Right cardiac atrium (tissue), 5 donors: ENCODE data around the gene HOXB3. TPM values are rescaled to one million over a fixed set of nuclear protein-coding genes. Genes with fewer than 3 reads are reported as not detected.
"Not testable (repeated sequence)": the region's sequence is repeated elsewhere in the genome, so short reads cannot be mapped to it uniquely, and the experiment has no call there.

Experiments used
- ATAC-seq, 2 donors: fragments of 200-7000 bp; cut with Tn5 transposase; one replicate each; pipeline versions ENCODE4 v1.8.0 to v1.9.1; 2020; ENCODE audit warnings: moderate library complexity in 2 of 2, mild to moderate bottlenecking in 1 of 2
- DNase-seq, 3 donors: peaks; one replicate each; pipeline ENCODE4 v3.0.0-alpha.2; 2020
- H3K27ac ChIP-seq: one replicate; pipeline ENCODE4 v1.5.1; 2013; ENCODE audit warnings: mild to moderate bottlenecking, low read length, control low read depth, moderate library complexity
- H3K27me3 ChIP-seq: one replicate; pipeline ENCODE4 v1.6.1; 2013; ENCODE audit not compliant: control insufficient read depth, insufficient read depth
- H3K4me1 ChIP-seq: one replicate; pipeline ENCODE4 v1.6.1; 2013; ENCODE audit warnings: low read length; ENCODE audit not compliant: control insufficient read depth, insufficient read depth
- H3K4me3 ChIP-seq: one replicate; pipeline ENCODE4 v1.5.1; 2013; ENCODE audit warnings: low read length, control low read depth
- H3K9me3 ChIP-seq: one replicate; pipeline ENCODE4 v1.6.1; 2013; ENCODE audit warnings: low read length; ENCODE audit not compliant: control insufficient read depth
- WGBS: extraction: QIAGEN DNeasy Blood & Tissue Kit; methylation state at CpG from one replicate; pipeline ENCODE4 v1.1.7; 2013; 5-methylcytosine and 5-hydroxymethylcytosine counted together
- intact Hi-C, 4 donors: fragments of 100-400 bp; cut with DNase I; formaldehyde crosslinking; loops; one replicate each; pipeline versions ENCODE4 v1.11.0 to v1.14.0; 2022 to 2023
- polyA plus RNA-seq: library from polyadenylated mRNA; stranded (reverse); fragments of 200-250 nt; gene quantifications from one replicate; pipeline ENCODE4 v1.2.3, GENCODE V29; 2013
- total RNA-seq, 4 donors: library from RNA; stranded (reverse); fragmentation: NEBNext Ultra II Directional; extraction: Animal tissue kit (Norgen Biotek cat#: 25700); gene quantifications; one replicate each; pipeline ENCODE4 v1.2.1, GENCODE V29; 2021
- donor health status: healthy with polysubstance abuse.
- donor health status: DM: no; HTN: yes; CAD: no.
- donor health status: DM: no; HTN: no; CAD: no.
- donor health status: DM: no; HTN: yes; CAD: no; lungs with severe emphysema.
- donor health status: DM: yes; HTN: yes; CAD: no.

HOXB3 gene
- total and polyA plus RNA-seq, 5 donors, result 1.2 to 2.8 (median 2.3) TPM

DNA sequence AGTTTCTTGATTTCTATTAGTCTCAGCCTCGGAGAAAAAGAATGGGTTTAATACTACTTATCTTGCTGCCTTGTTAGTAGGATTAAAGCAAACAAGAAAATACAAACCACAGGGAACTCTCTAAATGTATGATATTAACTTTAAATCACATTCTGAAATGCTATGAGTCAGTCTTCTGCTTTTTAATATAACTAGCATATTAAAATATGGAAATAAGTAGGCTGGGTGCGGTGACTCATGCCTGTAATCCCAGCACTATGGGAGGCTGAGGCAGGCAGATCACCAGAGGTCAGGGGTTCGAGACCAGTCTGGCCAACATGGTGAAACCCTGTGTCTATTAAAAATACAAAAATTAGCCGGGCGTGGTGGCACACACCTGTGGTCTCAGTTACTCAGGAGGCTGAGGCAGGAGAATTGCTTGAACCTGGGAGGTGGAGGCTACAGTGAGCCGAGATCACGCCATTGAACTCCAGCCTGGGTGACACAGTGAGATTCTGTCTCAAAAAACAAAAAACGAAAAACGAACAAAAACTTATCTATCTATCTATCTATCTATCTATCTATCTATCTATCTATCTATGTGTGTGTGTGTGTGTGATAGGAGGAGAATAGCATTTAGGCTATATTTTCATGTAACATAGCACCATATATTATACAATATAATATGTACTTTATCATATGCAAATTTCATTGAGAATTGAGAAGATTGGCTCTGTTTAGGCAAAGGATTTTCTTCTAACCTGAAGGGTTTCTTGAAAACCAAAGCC is 54.1 kb downstream of the HOXB3 start:
- H3K27me3 ChIP-seq, result not testable (repeated sequence)

DNA sequence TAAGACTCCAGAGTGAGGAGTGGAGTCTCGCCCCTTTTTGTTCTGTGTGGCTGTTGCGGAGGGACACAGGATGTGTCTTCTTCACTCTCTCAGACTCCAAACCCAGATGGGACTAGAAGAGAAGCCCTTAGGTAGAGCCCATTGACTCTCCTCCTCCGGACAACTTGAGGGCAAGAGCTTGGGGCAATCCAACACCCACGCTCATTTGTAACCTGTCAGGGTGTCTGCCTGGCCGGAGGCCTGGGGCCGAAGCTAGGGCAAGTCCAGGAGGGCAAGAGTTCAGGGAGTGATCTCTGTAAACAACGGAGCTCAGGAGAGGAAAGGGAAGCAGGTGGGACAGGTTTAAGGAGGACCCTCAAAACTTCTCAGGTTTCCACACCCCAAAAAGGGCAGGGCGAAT is 57.8 kb downstream of the HOXB3 start:
- ATAC-seq, result no peak

More for the DNA sequence above, 54.1 kb downstream of the HOXB3 start:
- intact Hi-C loops, H3K9me3 ChIP-seq, H3K4me3 ChIP-seq, ATAC-seq, H3K4me1 ChIP-seq, H3K27ac ChIP-seq, DNase-seq: not testable (repeated sequence)
- 91% methylated on average over 9 of the region's 9 CpGs for WGBS

DNA sequence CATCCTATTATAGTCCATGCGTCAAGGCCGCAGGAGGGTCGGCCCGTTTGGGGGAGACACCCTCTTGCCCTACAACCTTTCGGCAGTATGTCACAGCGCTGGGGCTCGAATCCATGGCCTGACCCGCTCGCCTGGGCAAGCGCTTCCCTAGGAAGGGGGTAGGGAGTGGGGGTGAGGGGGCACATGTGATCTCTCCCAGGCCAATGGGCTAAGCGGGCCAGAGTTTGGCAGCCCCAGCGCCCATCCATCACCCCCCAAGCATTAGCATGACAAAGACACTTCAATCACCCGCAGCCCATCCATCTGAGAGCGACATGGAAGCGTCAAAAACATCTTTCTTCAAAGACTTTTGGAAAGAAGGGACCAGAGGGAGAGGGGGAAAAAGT is 59.2 kb downstream of the HOXB3 start, which contains the start of gene HOXB1:
Gene HOXB1 (minus strand): TSS at position 125 of the 386 bp plus-strand sequence. CDS start 107 bp downstream, at position 18.
- no peak for DNase-seq
- no peak within 1 kb of the TSS for H3K27ac ChIP-seq
- H3K9me3 ChIP-seq, result no peaks in the 10 kb centered on the region
- H3K4me1 ChIP-seq, result no peaks in the 10 kb centered on the region
- H3K4me3 ChIP-seq, result no peak within 1 kb of the TSS
- ATAC-seq, result no peak
- 65% methylated on average over 15 of the region's 15 CpGs for WGBS
- intact Hi-C loops, result no loop called here
- peaks cover 2% of the 10 kb centered on the region for H3K27me3 ChIP-seq

More for the DNA sequence above, 57.8 kb downstream of the HOXB3 start:
- Histone ChIP-seq H3K4me1 (no peaks in the 10 kb centered on the region), H3K27me3 (peaks cover 2% of the 10 kb centered on the region), H3K27ac (no peak overlapping the region), H3K4me3 (no peak overlapping the region), H3K9me3 (no peaks in the 10 kb centered on the region)
- 78% methylated on average over 8 of the region's 8 CpGs for WGBS
- DNase-seq, result no peak
- intact Hi-C loops, result no loop called here

DNA sequence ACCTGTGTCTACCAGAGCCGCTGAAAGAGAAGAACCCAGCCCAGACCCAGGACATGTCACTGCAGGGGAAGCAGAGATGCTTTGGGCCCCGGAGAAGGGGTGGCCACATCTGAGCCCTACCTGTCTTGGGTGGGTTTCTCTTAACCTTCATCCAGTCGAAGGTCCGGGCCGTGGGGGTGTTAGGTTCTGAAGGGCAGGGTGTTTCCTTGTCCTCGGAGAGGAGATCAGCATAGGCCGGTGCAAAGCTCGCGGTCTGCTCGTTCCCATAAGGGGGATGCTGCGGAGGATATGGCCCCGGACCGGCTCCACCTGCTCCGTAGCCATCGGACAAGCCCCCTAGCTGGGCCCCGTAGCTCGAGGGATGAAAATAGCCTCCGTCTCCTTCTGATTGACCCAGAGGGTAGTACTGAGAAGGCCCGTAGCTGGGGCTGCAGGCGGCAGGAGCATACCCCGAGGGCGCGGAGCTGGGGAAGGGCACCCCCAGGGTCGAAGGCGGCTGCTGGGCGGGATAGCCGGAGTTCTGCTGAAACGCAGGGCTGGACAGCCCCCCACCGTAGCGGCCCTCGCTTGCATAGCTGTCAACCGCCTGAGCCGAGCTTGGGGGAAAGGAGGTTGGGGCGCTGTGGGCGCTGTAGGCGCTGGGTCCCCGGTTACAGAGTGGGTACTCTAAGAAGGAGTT is 59.7 kb downstream of the HOXB3 start:
- Histone ChIP-seq H3K4me1 (no peaks in the 10 kb centered on the region), H3K27me3 (peaks cover 2% of the 10 kb centered on the region), H3K9me3 (no peaks in the 10 kb centered on the region), H3K4me3 (no peak overlapping the region), H3K27ac (no peak overlapping the region)
- intact Hi-C loops, result no loop called here
- DNase-seq (no peak), ATAC-seq (peak in 1 of 2 donors; percentile 32)
- 49% methylated on average over 37 of the region's 37 CpGs for WGBS

DNA sequence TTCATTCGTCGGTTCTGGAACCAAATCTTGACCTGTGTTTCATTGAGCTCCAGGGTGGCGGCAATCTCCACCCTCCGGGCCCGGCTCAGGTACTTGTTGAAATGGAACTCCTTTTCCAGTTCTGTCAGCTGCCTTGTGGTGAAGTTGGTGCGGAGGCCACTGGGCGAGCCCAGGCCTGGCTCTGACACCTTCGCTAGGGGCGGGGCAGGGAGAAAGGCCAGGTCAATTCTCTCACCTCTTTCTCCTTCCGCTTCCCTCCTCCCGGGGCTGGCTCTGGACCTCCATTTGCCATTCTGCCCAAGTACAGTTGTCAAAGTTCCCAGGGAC is 60.4 kb downstream of the HOXB3 start:
- 76% methylated on average over 11 of the region's 11 CpGs for WGBS
- no peak for DNase-seq
- intact Hi-C loops, result no loop called here
- Histone ChIP-seq H3K27ac (no peak overlapping the region), H3K9me3 (no peaks in the 10 kb centered on the region), H3K27me3 (peaks cover 2% of the 10 kb centered on the region), H3K4me3 (no peak overlapping the region), H3K4me1 (no peaks in the 10 kb centered on the region)
- ATAC-seq, result no peak

DNA sequence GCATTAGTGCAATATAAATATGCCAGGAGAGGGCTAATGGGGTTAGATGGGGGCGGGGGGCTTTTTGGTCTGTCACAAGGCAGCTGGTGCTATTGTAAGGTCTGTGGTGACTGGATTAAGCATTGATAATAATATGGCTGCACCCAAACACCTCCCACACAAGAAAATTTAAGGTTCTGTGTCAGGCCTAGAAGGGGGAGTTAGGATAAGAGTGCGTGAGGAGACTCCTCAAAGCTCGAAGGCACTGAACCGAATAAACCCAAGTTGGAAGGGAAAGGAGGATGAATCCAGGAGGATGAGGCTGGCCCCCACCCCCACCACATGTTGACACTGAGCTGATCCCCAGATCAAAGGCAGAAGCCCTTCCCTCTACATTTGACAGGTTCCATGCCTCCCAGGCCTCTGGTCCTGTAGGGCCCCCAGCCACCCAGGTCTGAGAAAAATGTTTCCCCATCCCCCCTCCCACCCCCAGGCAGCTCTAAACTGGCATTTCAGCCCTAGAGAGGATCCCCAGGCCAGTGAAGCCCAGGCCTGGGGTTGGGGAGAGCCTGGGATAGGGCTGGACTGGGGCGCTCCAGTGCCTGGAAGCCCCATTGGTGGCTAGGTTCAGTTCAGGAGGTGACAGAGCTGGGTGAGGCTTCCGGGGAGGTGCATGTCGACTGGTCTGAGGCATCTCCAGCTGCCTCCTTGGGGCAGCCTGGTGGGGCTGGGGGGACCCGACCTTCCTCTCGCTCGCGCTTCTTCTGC is 60.9 kb downstream of the HOXB3 start:
- Histone ChIP-seq H3K4me3 (no peak overlapping the region), H3K9me3 (no peaks in the 10 kb centered on the region), H3K27ac (no peak overlapping the region), H3K27me3 (no peaks in the 10 kb centered on the region), H3K4me1 (no peaks in the 10 kb centered on the region)
- DNase-seq, result no peak
- no peak for ATAC-seq
- WGBS, result 86% methylated on average over 11 of the region's 11 CpGs
- intact Hi-C loops, result no loop called here

DNA sequence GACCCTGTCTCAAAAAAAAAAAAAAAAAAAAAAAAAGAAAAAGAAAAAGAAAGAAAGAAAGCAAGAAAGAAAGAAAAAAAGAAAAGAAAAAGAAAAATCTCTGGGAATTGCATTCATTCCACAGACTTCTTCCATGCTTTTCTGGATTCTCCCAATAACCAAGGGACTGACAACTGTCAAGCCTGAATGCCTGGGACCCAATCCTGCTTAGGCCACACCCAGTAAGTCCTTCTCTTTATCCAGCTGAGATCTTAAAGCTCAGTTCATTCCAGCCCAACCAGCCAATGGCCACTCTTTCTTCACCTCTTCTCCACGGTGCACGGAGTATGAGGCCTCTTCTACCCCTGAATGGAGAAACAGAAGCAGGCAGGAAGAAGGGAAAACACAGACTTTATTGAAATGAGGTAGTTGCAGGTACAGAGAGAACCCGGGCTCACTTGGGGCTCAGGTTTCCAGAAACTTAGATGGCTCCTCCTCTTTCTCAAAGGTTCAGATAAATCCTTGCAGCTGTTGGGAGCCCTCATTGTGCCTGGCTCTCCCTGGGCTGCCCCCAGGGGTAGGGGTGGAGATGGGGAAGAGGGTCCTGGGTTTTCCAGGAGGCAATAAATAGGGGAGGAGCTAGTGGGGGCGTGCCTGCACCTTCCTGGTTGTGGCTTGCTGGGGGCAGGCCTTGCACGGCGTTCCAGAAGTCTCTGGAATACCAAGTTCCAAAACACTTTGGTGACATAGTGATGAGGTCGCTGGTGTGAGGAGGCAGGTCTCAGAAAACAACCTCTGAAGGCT is 61.7 kb downstream of the HOXB3 start:
- no peak overlapping the region for H3K4me3 ChIP-seq
- H3K4me1 ChIP-seq, result no peaks in the 10 kb centered on the region
- WGBS, result 60% methylated on average over 7 of the region's 7 CpGs
- intact Hi-C loops, result no loop called here
- no peak for ATAC-seq
- H3K27ac ChIP-seq, result no peak overlapping the region
- DNase-seq, result no peak
- no peaks in the 10 kb centered on the region for H3K27me3 ChIP-seq
- no peaks in the 10 kb centered on the region for H3K9me3 ChIP-seq

DNA sequence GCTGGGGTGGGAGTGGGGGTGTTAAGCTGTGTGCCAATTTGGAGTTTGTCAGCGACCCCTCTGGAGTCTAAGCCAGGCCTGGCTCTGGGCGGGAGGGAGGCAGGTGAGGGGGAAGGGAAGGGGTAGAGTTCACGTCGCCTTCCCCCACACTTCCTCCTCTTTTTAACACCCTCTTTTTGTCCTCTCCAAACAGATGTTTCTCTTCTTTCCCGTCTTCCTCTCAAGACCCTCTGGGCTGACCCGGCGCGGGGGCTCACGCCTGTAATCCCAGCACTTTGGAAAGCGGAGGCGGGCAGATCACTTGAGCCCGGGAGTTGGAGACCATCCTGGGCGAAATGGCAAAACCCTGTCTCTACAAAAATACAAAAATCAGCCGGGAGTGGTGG is 62.5 kb downstream of the HOXB3 start:
- no peaks in the 10 kb centered on the region for H3K4me1 ChIP-seq
- no peak overlapping the region for H3K4me3 ChIP-seq
- no peak for DNase-seq
- H3K27me3 ChIP-seq, result no peaks in the 10 kb centered on the region
- no peaks in the 10 kb centered on the region for H3K9me3 ChIP-seq
- no peak overlapping the region for H3K27ac ChIP-seq
- WGBS, result 48% methylated on average over 14 of the region's 14 CpGs
- intact Hi-C loops, result no loop called here
- ATAC-seq, result no peak

DNA sequence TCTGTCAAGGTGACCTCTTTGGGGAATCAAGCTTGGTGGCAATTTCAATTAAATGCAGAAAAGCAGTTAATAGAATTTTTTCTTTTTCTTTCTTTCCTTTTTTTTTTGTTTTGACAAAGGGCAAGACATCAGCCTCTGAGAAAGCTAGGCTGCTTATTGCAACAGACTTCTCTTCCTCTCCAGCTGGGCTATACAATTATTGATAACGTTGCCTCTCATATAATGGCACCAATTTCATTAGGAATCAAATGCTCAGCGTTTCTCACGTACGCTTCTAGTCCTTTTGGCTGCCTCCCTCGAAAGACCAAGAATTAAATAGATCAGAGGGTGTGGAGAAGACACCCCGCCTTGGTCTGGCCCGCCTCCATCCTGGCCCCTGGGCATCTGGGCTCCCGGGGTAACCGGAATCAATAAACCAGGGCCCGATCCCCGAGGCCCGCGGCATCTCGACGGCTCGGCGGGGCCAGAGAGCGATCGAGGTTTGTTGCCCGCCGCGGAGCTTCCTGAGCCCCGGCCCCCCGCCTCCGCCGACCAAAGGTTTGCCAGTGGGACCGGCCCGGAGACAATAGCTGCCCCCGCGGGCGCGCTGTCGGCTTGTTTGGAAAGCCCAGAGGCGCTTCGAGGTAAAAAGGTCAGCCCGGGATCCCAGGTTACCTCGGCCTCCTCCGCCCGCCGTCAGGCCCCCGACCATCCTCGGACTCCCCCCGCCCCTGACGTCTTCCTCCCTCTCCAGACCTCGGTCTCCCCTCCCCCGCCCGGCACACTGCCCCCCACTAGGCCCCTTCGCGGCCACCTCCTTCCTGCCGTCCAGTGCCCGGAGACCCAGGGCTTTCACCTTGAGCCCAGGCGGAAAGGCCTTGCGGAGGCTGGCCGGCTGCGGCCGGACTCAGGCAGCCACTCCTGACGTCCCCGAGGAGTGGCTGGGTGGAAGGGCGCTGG is 63.2 kb downstream of the HOXB3 start:
- Histone ChIP-seq H3K9me3 (no peaks in the 10 kb centered on the region), H3K4me3 (no peak overlapping the region), H3K4me1 (peaks cover 4% of the 10 kb centered on the region), H3K27ac (no peak overlapping the region), H3K27me3 (no peaks in the 10 kb centered on the region)
- 23% methylated on average over 59 of the region's 59 CpGs for WGBS
- DNase-seq (no peak), ATAC-seq (no peak)
- intact Hi-C loops, result no loop called here

DNA sequence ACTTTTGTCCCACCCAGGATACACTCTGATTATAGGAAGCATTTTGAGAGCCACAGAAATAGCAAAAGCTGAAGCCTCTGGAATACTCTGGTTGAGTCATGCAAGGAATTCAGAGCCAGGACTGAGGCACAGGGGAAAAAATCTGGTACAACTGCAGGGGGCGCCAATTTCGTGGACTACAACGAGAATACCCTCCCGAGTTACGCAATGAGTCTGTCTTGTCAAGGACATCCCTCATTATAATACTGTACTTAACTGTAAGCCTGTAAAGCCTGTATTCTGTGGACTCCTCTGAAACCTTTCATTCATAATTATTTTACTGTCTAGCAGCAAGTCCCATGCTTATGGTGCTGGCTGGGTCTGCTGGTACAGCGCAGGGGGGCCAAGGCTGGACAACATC is 67.0 kb downstream of the HOXB3 start:
- DNase-seq, result no peak
- H3K27me3 ChIP-seq, result no peaks in the 10 kb centered on the region
- peaks cover 4% of the 10 kb centered on the region for H3K4me1 ChIP-seq
- no peak for ATAC-seq
- no peak overlapping the region for H3K27ac ChIP-seq
- intact Hi-C loops, result no loop called here
- WGBS, result 64% methylated on average over 6 of the region's 6 CpGs
- no peak overlapping the region for H3K4me3 ChIP-seq
- H3K9me3 ChIP-seq, result no peaks in the 10 kb centered on the region
